A172 (cell line): ENCODE measurements around the gene TP73. TPM values are rescaled to one million over a fixed set of nuclear protein-coding genes. Genes with fewer than 3 reads are reported as not detected.
"Not testable (repeated sequence)": the region's sequence is repeated elsewhere in the genome, so short reads cannot be mapped to it uniquely, and the experiment has no call there.

Experiments
- DNase-seq: peaks from one replicate; pipeline ENCODE4 v3.0.0-alpha.2; 2015; ENCODE audit warnings: low spot score
- total RNA-seq: library from RNA; depleted of rRNA; stranded (reverse); fragments of >200 nt; shearing (Covaris generic); gene quantifications from 2 replicates; pipeline ENCODE4 v1.2.3, GENCODE V29; 2014

TP73 gene
- total RNA-seq, 1 experiment from 2014 or later, result 4.7 TPM

- no peak for DNase-seq
Observed at GRCh38 chr1:3741566-3742438, 89.5 kb downstream of the TP73 start.

GRCh38 chr1:3742439-3743298, 90.4 kb downstream of the TP73 start:
- DNase-seq, result no peak

- no peak for DNase-seq
Observed at GRCh38 chr1:3743421-3743820, 91.1 kb downstream of the TP73 start.

GRCh38 chr1:3743826-3744225, 91.5 kb downstream of the TP73 start:
- no peak for DNase-seq

GRCh38 chr1:3744646-3745045, 92.3 kb downstream of the TP73 start:
- no peak for DNase-seq

GRCh38 chr1:3745071-3745470, 92.8 kb downstream of the TP73 start:
- DNase-seq, result no peak

- no peak for DNase-seq
Observed at GRCh38 chr1:3745590-3746381, 93.5 kb downstream of the TP73 start.

GRCh38 chr1:3746389-3746829, 94.1 kb downstream of the TP73 start:
- DNase-seq, result no peak

DNA sequence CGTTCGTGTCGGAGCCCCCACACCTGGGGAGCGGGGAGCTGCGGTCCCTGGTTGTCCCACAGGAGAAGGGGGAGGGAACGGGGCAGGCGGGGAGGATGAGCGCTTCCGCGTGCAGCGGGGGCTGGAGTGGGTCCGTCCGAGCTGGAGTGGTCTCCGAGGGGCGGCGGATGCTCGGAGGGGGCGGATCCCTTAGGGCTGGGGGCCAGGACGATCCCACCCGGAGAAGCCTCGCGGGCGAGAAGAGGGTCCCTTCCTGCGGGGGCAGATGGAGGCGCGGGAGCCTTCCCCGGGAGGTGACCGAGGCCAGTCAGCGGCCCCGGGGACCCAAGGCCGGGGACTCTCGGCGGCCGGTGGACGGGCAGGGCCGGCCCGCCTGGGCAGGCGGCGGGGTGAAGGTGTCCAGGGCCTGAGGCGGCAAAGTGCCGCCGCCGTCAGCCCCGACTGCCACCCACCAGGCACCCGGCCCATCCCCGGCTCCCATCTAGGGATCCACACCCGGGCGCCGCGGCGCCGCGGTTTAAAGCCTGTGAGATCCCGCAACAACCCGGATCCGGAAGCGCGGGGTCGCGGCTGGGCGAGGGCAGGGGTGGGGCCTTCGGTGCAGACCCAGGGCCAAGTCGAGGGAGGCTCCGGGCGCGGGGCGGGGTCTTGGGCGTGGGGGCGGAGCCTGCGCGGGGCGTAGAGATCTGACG, 94.7 kb downstream of the TP73 start:
- peak; percentile 2 for DNase-seq

DNA sequence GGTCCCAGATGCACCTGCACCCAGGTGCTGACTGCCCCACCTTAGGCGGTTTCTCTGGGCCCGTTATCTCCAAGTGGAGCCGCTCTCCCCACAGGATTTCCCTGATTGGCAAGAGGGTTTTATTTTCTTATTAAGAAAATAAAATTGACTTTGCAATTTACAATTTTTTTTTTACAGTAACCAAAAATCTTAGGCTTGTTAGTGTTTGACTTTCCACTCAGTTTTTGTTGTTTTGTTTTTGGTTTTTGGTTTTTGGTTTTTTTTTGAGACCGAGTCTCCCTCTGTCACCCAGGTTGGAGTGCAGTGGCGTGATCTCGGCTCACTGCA, 95.2 kb downstream of the TP73 start:
- no peak for DNase-seq

- no peak for DNase-seq
Observed at GRCh38 chr1:3747903-3748302, 95.6 kb downstream of the TP73 start.

DNA sequence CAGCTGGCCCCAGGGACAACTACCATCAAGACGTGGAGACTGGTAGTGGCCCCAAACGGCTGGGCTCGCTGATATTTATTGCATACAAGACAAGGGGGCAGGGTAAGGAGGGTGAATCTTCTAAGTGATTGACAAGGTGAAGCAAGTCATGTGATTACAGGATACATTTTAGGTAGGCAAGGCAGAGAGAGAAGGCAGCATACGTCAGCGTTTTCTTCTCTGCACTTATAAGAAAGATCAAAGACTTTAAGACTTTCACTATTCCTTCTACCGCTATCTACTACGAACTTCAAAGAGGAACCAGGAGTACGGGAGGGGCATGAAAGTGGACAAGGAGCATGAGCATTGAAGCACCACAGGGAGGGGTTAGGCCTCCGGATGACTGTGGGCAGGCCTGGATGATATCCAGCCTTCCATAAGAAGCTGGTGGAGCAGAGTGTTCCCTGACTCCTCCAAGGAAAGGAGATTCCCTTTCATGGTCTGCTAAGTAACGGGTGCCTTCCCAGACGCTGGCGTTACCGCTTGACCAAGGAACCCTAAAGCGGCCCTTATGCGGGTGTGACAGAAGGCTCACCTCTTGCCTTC, 96.1 kb downstream of the TP73 start:
- not testable (repeated sequence) for DNase-seq

DNA sequence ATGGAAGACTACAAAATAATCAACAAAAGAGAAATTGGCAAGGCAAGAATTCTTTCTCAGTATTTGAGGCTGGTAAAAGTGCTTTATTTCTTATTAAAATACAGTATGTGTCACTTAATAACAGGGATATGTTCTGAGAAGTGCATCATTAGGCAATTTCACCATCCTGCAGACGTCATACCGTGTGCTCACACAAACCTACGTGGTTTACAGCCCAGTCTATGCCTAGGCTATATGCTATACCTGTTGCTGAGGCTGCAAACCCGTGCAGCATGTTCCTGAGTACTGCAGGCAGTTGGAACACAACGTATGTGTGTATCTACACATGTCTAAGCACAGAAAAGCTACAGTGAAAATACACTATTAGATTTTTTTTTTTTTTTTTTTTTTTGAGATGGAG, 97.2 kb downstream of the TP73 start:
- no peak for DNase-seq

DNA sequence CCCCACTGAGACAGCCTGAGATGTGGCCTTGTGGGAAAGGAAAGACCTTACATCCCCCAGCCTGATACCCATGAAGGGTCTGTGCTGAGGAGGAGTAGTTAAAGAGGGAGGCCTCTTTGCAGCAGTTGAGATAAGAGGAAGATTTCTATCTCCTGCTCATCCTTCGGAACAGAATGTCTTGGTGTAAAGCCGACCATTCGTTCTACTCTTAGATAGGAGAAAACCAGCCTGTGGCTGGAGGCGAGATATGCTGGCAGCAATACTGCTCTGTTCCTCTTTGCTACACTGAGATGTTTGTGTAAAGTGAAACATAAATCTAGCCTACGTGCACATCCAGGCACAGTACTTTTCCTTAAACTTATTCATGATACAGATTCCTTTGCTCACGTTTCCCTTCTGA, 98.4 kb downstream of the TP73 start:
- no peak for DNase-seq

DNA sequence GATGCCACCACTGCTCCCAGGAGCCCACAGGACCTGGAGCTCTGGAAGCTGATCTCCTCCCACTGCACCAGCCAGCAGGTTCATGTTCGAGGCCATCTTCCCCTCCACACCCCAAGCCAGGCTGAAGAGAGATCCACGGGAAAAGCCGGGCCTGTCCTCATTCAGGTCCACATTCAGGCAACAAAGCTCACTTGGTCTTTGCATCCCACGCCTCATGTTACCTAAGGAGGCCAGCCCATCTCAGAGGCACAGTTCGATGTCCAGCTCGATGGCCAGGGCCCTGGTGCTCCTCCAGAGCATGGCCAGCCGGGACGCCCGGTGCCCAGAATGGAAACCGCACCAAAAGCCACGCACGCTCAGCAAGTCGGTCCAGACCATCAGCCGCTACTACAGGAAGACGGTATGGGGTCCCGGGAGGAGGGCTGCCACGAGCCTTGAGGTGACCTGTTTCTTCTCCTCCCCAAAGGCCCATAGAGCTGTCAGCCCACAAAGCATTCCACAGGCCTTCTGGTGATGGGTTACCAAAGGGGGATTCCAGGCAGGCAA, 100.2 kb downstream of the TP73 start, which contains the start of gene CCDC27:
CCDC27 (plus strand) TSS at position 51 of the 546 bp plus-strand sequence; CDS start at position 83, 32 bp downstream.
- no peak for DNase-seq

DNA sequence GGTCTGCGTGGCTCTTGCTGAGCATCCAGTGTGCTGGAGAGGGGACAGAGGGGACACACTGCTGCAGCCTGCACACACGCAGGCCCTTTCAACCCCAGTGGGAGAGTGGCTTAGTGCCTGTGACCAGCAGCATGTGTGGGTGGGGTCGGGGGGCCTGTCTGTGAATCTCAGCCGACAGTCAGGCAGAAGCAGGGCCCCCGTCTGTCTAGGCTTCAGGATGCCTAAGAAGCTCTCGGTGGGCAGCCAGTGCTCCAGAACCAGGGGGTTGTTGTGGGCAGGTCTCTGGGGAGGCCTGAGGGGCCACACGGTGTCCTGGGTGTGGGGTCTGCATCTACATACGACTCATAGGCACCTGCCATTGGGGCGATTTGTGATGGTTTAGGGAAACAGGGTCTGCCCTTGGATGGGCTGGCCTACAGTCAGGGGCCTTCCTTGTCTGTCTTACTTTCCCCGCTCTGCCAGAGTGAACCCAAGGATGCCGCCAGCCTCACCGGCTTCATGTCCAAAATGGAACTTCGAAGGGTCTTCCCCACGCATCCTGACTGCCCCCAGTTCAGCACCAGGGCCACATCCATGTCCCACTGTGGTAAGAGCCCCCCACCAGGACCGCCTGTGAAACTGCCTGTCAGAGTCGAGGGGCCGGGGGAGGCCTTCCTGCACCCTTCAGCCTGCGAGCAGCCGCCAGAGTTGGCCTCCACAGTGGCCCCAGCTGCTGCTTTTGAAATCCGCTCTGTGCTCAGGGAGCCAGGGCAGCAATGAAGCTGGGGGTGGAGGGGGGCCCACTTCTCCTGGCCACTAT, 101.5 kb downstream of the TP73 start:
- no peak for DNase-seq

DNA sequence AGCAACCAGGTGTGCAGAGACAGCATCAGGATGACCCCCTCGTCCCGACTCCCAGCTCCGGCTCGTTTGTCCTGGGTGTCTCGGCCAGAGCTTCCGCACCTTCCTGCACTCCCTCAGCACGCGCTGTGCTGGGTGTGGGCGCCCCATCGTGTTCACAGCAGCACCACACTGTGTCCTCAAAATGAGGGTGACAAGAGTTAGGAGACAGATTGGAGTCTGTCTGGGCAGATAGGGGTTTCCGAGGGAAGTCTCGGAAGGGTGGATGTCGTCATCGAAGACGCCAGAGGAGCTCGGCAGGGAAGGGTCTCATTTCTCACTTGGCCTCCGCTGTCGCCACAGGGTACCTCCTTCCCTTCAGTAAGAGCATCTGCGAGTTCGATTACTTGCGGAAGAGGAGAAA, 104.1 kb downstream of the TP73 start:
- DNase-seq, result no peak

GRCh38 chr1:3759164-3759563, 106.8 kb downstream of the TP73 start:
- no peak for DNase-seq

DNA sequence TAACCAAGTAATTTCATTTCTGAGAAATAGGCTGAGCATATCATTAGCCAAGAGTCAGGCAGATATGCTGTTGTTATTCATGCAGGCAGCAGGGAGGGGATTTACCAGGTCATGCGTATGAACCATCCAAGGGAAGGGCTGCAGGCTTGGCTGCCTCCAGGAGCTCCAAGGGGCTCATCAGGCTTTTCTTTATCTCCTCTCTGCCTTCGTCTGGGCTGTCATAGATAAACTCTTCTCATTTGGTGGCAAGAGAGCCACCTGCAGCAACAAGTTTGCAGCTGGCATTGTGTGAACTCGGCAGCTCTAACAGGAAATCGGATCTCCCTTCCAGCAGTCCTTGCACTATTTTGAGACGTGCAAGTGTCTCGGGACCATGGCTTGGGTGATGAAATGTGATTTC, 107.5 kb downstream of the TP73 start:
- DNase-seq, result no peak
